ENCODE results near the gene SMTNL2.
"Not testable (repeated sequence)": the region's sequence is repeated elsewhere in the genome, so short reads cannot be mapped to it uniquely, and the experiment has no call there.

The SMTNL2 gene

GRCh38 chr17:4639301-4640059 lies 55.2 kb downstream of the SMTNL2 start:
- DNase-seq: peak in 1 of 2 donors; percentile 17

GRCh38 chr17:4640569-4641188 lies 56.4 kb downstream of the SMTNL2 start:
- DNase-seq: not testable (repeated sequence)

GRCh38 chr17:4641297-4642195 lies 57.2 kb downstream of the SMTNL2 start, which contains the start of gene ALOX15:
Gene ALOX15, minus strand, starts transcription at chr17:4641678. Its CDS starts 27 bp downstream, at chr17:4641651.
- DNase-seq: no peak

- DNase-seq: no peak
Observed at GRCh38 chr17:4642286-4642685, 58.0 kb downstream of the SMTNL2 start.

- DNase-seq: no peak
Observed at GRCh38 chr17:4643676-4644075, 59.3 kb downstream of the SMTNL2 start.

GRCh38 chr17:4645642-4646041 lies 61.3 kb downstream of the SMTNL2 start:
- peak; percentile 77 to 78 for DNase-seq

GRCh38 chr17:4648741-4649140 lies 64.4 kb downstream of the SMTNL2 start:
- peak; percentile 25 to 66 for DNase-seq

- no peak for DNase-seq
Observed at GRCh38 chr17:4652997-4653396, 68.7 kb downstream of the SMTNL2 start.

- not testable (repeated sequence) for DNase-seq
Observed at GRCh38 chr17:4655933-4656332, 71.6 kb downstream of the SMTNL2 start.

GRCh38 chr17:4657678-4658077 lies 73.3 kb downstream of the SMTNL2 start:
- no peak for DNase-seq
